GM10248 (cell line): ENCODE results near the gene BRMS1L.

Experiments used
- CTCF ChIA-PET: fragments of 300-600 bp; sonication (Branson Sonifier 250); formaldehyde crosslinking; extraction: SDS; loops from one replicate; lab custom pipeline; 2021; ENCODE audit warnings: antibody characterized with exemption; lab: Yijun Ruan, JAX
- POLR2A ChIA-PET: fragments of 350-650 bp; sonication (Branson Sonifier 250); formaldehyde crosslinking; extraction: SDS; loops from one replicate; lab custom pipeline; 2020; ENCODE audit warnings: antibody characterized with exemption; lab: Yijun Ruan, JAX
- DNase-seq: peaks from one replicate; pipeline ENCODE4 v3.0.0; 2012; ENCODE audit errors: extremely low spot score
- TF ChIP-seq, protein P1 (sequence below): IDR thresholded peaks from 2 replicates; pipeline ENCODE4 v1.5.1; 2012; ENCODE audit warnings: mild to moderate bottlenecking, low read depth; ENCODE audit errors: extremely low read depth, missing control alignments, control extremely low read depth

The BRMS1L gene

DNA sequence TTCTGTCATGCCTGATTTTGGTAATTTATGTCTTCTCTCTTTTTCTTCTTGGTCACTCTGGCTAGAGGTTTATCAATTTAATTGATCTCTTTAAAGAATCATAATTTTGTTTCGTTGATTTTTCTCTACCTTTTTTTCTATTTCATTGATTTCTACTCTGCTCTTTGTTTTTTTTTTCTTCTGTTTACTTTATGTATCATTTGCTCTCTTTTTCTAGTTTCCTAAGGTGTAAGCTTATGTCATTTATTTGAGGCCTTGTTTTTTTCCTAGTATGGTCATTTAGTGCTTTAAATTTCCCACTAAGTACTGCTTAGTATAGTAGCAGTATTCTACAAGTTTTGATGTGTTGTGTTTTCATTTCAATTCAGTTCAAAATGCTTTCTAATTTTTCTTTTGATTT is 89.6 kb downstream of the BRMS1L start:
- POLR2A ChIA-PET, result no interaction called here
- CTCF ChIA-PET, result interaction anchor here (1.7 kb wide), 1 partner anchor 11 kb away, joined by 5 read pairs; no protein-coding TSS in a partner anchor

More for the DNA sequence above, 89.6 kb downstream of the BRMS1L start:
- DNase-seq, result no peak
- TF ChIP-seq, protein P1, sequence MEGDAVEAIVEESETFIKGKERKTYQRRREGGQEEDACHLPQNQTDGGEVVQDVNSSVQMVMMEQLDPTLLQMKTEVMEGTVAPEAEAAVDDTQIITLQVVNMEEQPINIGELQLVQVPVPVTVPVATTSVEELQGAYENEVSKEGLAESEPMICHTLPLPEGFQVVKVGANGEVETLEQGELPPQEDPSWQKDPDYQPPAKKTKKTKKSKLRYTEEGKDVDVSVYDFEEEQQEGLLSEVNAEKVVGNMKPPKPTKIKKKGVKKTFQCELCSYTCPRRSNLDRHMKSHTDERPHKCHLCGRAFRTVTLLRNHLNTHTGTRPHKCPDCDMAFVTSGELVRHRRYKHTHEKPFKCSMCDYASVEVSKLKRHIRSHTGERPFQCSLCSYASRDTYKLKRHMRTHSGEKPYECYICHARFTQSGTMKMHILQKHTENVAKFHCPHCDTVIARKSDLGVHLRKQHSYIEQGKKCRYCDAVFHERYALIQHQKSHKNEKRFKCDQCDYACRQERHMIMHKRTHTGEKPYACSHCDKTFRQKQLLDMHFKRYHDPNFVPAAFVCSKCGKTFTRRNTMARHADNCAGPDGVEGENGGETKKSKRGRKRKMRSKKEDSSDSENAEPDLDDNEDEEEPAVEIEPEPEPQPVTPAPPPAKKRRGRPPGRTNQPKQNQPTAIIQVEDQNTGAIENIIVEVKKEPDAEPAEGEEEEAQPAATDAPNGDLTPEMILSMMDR, result no peak
